Measurements from ENCODE around the gene HEXD. TPM values are rescaled to one million over a fixed set of nuclear protein-coding genes. Genes with fewer than 3 reads are reported as not detected.

Gene HEXD
- total and polyA plus RNA-seq, 2 of the 8 experiments (the other 6 are each of a cell fraction or from before 2014, with no cell fraction given): 20.6 to 21.8 TPM

DNA sequence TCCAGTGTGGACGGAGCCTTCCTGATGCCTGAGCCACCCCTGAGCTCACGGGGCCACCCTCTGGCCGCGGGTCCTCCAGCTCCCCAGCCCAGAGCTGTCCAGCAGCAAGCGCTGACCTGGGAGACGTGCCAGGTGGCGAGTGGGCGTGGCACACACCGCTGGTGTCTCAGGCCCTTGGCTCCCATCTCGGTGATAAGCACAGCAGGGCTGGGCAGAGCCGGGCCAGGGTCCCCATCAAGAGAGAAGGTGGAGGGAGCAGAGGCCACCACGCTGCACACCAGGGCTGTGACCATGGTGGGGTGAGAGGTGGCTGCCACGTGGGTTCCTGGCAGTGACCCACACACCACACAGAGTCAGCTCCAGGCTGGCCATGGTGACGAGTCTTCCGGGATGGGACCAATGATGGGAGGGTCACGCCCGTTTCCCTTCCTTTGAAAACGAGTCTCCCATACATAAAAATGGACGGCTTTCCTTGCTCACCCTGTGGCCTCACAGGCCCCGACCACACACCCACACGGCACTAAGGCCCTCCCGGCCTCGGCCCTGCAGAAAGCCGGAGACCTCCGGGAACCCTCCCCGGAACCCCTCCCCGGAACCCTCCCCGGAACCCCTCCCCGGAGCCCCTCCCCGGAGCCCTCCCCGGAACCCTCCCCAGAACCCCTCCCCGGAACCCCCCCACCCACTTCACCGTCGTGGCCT lies 29.8 kb upstream of the HEXD start (continued):
- TF ChIP-seq, protein P1, sequence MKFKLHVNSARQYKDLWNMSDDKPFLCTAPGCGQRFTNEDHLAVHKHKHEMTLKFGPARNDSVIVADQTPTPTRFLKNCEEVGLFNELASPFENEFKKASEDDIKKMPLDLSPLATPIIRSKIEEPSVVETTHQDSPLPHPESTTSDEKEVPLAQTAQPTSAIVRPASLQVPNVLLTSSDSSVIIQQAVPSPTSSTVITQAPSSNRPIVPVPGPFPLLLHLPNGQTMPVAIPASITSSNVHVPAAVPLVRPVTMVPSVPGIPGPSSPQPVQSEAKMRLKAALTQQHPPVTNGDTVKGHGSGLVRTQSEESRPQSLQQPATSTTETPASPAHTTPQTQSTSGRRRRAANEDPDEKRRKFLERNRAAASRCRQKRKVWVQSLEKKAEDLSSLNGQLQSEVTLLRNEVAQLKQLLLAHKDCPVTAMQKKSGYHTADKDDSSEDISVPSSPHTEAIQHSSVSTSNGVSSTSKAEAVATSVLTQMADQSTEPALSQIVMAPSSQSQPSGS (IDR thresholded peaks at IDR 0.05; ENCODE audit: low read length): no peak
- TF ChIP-seq SP1 (IDR thresholded peaks at IDR 0.05; ENCODE audit: low read depth, low read length): no peak
- TF ChIP-seq POU5F1 (IDR thresholded peaks at IDR 0.05; ENCODE audit: low read depth, low read length): no peak
- TF ChIP-seq POLR2AphosphoS5 (IDR thresholded peaks at IDR 0.05; ENCODE audit: low read depth, low read length): no peak
- no peak for TF ChIP-seq CBX8 (IDR thresholded peaks at IDR 0.05; ENCODE audit: borderline replicate concordance, low read depth, low read length)
- no peak for TF ChIP-seq KDM5A (IDR thresholded peaks at IDR 0.05; ENCODE audit: low read length)
- no peak for TF ChIP-seq KDM1A (IDR thresholded peaks at IDR 0.05; ENCODE audit: borderline replicate concordance, low read length)
- no peak for TF ChIP-seq CREB1 (IDR thresholded peaks at IDR 0.05)
- TF ChIP-seq SUZ12 (IDR thresholded peaks at IDR 0.05; ENCODE audit: low read length): no peak
- TF ChIP-seq RFX5 (IDR thresholded peaks at IDR 0.05; ENCODE audit: borderline replicate concordance, low read depth, low read length): no peak
- TF ChIP-seq CHD1 (IDR thresholded peaks at IDR 0.05; ENCODE audit: low read depth, low read length): no peak
